Panc1 (cell line): Measurements from ENCODE around the gene CTNND2. TPM values are rescaled to one million over a fixed set of nuclear protein-coding genes. Genes with fewer than 3 reads are reported as not detected.

Experiments
- ATAC-seq: fragments of 200-7000 bp; cut with Tn5 transposase; 2 replicates; pipeline ENCODE4 v1.9.1; 2020; ENCODE audit warnings: mild to moderate bottlenecking, moderate library complexity
- BruUV-seq: library from RNA; stranded (reverse); fragments of 400-500 nt; replicated peaks from 2 replicates; lab custom pipeline; 2021; lab: Mats Ljungman, UMichigan
- CTCF ChIA-PET: fragments of 300-600 bp; sonication (Branson Sonifier 250); formaldehyde crosslinking; loops from one replicate; lab custom pipeline; 2022; ENCODE audit warnings: antibody characterized with exemption; lab: Charles Lee
- POLR2A ChIA-PET: fragments of 300-600 bp; sonication (Branson Sonifier 250); formaldehyde crosslinking; loops from one replicate; lab custom pipeline; 2022; ENCODE audit warnings: antibody characterized with exemption; lab: Charles Lee
- DNase-seq: peaks from one replicate; pipeline ENCODE4 v3.0.0-alpha.2; 2010; ENCODE audit warnings: low read depth, low spot score
- H3K27ac ChIP-seq: 2 replicates; pipeline ENCODE4 v1.5.1; 2011; ENCODE audit warnings: mild to moderate bottlenecking, low read length, inconsistent platforms
- H3K27me3 ChIP-seq: fragments of 200-500 bp; sonication (Bioruptor generic); 2 replicates; pipeline ENCODE4 v1.6.0; 2014; ENCODE audit warnings: low read length, inconsistent platforms; ENCODE audit not compliant: control insufficient read depth, insufficient read depth
- H3K36me3 ChIP-seq: fragments of 200-500 bp; sonication (Bioruptor generic); 2 replicates; pipeline ENCODE4 v1.5.1; 2014; ENCODE audit warnings: inconsistent platforms, mild to moderate bottlenecking, low read length, moderate library complexity; ENCODE audit not compliant: control insufficient read depth, insufficient read depth
- H3K4me1 ChIP-seq: 2 replicates; pipeline ENCODE4 v1.5.1; 2011; ENCODE audit warnings: inconsistent platforms, mild to moderate bottlenecking, low read length, moderate library complexity; ENCODE audit not compliant: control insufficient read depth, insufficient read depth
- H3K4me3 ChIP-seq, 2 experiments: 2 replicates each; pipeline ENCODE4 v1.5.1; 2011 to 2012; ENCODE audit warnings: low read depth in 2 of 2, low read length in 2 of 2, mild to moderate bottlenecking in 2 of 2, inconsistent platforms in 1 of 2, moderate library complexity in 1 of 2
- H3K9me3 ChIP-seq: fragments of 200-500 bp; sonication (Bioruptor generic); 2 replicates; pipeline ENCODE4 v1.5.1; 2014; ENCODE audit warnings: low read depth, mild to moderate bottlenecking, inconsistent platforms, low read length, moderate library complexity; ENCODE audit not compliant: control insufficient read depth, insufficient read depth
- CTCF ChIP-seq: fragments of 450-650 bp; IDR thresholded peaks from 2 replicates; pipeline ENCODE4 v1.5.1; 2017; ENCODE audit warnings: mild to moderate bottlenecking
- POLR2AphosphoS5 ChIP-seq: IDR thresholded peaks from 2 replicates; pipeline ENCODE4 v1.6.1; 2012; ENCODE audit warnings: mild to moderate bottlenecking, low read depth, low read length, moderate library complexity
- SIN3A ChIP-seq: IDR thresholded peaks from 2 replicates; pipeline ENCODE4 v1.6.1; 2012; ENCODE audit warnings: low read depth, mild to moderate bottlenecking, low read length, moderate library complexity, borderline replicate concordance; ENCODE audit not compliant: insufficient read depth
- TCF7L2 ChIP-seq: IDR thresholded peaks from 2 replicates; pipeline ENCODE4 v1.6.1; 2011; ENCODE audit warnings: mild to moderate bottlenecking, low read depth, low read length, inconsistent platforms
- in situ Hi-C: cut with HindIII; loops from 2 replicates; pipeline ENCODE4 v1.10.0; 2016; ENCODE audit warnings: low sequenced_read_pairs, low pct_unique_long_range_greater_than_20kb
- intact Hi-C: fragments of 100-400 bp; cut with micrococcal nuclease; formaldehyde crosslinking; loops from one replicate; pipeline ENCODE4 v1.10.0; 2022; ENCODE audit not compliant: unreplicated experiment
- total RNA-seq: library from RNA; stranded (reverse); gene quantifications from one replicate; pipeline ENCODE4 v1.2.1, GENCODE V29; 2021; ENCODE audit not compliant: unreplicated experiment
- TF ChIP-seq, protein P1 (sequence below), 2 experiments: IDR thresholded peaks; 2 replicates each; pipeline ENCODE4 v1.6.1; 2011 to 2012; ENCODE audit warnings: low read depth in 2 of 2, control low read depth in 1 of 2, low read length in 1 of 2, mild to moderate bottlenecking in 1 of 2, moderate library complexity in 1 of 2; ENCODE audit not compliant: insufficient read depth in 1 of 2

CTNND2 gene
- total RNA-seq, 1 experiment from 2014 or later = 1.0 TPM

DNA sequence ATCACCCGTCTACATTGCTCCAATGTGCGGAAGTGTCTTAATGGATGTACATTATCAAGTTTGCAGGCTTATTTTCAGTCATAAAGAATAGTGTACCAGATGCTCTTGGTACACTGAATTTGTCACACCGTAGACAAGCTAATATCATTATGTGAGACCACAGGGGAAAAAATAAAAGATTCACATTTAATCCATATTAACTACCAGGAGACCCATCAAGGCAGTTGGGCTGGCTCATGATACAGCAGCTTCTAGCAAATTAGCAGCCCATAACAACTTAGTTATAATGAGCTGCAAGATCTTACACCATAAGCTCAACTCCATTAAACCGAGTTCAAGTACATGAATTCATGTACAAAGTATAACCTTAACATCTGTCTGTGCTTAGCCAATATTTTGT, 324.9 kb downstream of the CTNND2 start:
- Histone ChIP-seq H3K4me3 (no peak overlapping the region), H3K27ac (no peak overlapping the region), H3K9me3 (no peaks in the 10 kb centered on the region), H3K4me1 (no peaks in the 10 kb centered on the region), H3K36me3 (no peaks in the 10 kb centered on the region), H3K27me3 (no peaks in the 10 kb centered on the region)
- in situ Hi-C loops = no loop called here
- CTCF ChIA-PET = no interaction called here
- no TSS peak for BruUV-seq
- DNase-seq (no peak), ATAC-seq (no peak)
- POLR2A ChIA-PET = no interaction called here
- TF ChIP-seq CTCF (no peak), POLR2AphosphoS5 (no peak), SIN3A (no peak), TCF7L2 (no peak)
- TF ChIP-seq, protein P1, sequence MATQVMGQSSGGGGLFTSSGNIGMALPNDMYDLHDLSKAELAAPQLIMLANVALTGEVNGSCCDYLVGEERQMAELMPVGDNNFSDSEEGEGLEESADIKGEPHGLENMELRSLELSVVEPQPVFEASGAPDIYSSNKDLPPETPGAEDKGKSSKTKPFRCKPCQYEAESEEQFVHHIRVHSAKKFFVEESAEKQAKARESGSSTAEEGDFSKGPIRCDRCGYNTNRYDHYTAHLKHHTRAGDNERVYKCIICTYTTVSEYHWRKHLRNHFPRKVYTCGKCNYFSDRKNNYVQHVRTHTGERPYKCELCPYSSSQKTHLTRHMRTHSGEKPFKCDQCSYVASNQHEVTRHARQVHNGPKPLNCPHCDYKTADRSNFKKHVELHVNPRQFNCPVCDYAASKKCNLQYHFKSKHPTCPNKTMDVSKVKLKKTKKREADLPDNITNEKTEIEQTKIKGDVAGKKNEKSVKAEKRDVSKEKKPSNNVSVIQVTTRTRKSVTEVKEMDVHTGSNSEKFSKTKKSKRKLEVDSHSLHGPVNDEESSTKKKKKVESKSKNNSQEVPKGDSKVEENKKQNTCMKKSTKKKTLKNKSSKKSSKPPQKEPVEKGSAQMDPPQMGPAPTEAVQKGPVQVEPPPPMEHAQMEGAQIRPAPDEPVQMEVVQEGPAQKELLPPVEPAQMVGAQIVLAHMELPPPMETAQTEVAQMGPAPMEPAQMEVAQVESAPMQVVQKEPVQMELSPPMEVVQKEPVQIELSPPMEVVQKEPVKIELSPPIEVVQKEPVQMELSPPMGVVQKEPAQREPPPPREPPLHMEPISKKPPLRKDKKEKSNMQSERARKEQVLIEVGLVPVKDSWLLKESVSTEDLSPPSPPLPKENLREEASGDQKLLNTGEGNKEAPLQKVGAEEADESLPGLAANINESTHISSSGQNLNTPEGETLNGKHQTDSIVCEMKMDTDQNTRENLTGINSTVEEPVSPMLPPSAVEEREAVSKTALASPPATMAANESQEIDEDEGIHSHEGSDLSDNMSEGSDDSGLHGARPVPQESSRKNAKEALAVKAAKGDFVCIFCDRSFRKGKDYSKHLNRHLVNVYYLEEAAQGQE (IDR thresholded peaks at IDR 0.05; ENCODE audit: insufficient read depth in 1 of 2, low read depth in 2 of 2, low read length in 1 of 2) = no peak
- intact Hi-C loops = no loop called here

- no peaks in the 10 kb centered on the region for H3K27me3 ChIP-seq
- no peak for DNase-seq
- no peaks in the 10 kb centered on the region for H3K36me3 ChIP-seq
- H3K9me3 ChIP-seq = no peaks in the 10 kb centered on the region
- no peak for ATAC-seq
- no peak overlapping the region for H3K4me3 ChIP-seq
- POLR2A ChIA-PET = no interaction called here
- in situ Hi-C loops = no loop called here
- H3K4me1 ChIP-seq = no peaks in the 10 kb centered on the region
- CTCF ChIA-PET = no interaction called here
- TF ChIP-seq TCF7L2 (no peak), POLR2AphosphoS5 (no peak)
- TF ChIP-seq, protein P1 (IDR thresholded peaks at IDR 0.05; ENCODE audit: insufficient read depth in 1 of 2, low read depth in 2 of 2, low read length in 1 of 2) = no peak
- no peak overlapping the region for H3K27ac ChIP-seq
- BruUV-seq = no TSS peak
- intact Hi-C loops = no loop called here
Measured at GRCh38 chr5:11574787-11575186, 329.5 kb downstream of the CTNND2 start.
